Stimulated activated naive CD4-positive, alpha-beta T cell treated with Interleukin-2 at 50 U/mL for 16 hours (primary cell): ENCODE results near the gene MBIP.

Experiments used
- DNase-seq: peaks from one replicate; lab custom pipeline; 2025; lab: John Stamatoyannopoulos, UW

The MBIP gene

GRCh38 chr14:36264107-36264506 lies 56.3 kb downstream of the MBIP start:
- no peak for DNase-seq

GRCh38 chr14:36260970-36261640 lies 59.3 kb downstream of the MBIP start:
- no peak for DNase-seq

- DNase-seq = no peak
Measured at GRCh38 chr14:36258241-36258640, 62.2 kb downstream of the MBIP start.

DNA sequence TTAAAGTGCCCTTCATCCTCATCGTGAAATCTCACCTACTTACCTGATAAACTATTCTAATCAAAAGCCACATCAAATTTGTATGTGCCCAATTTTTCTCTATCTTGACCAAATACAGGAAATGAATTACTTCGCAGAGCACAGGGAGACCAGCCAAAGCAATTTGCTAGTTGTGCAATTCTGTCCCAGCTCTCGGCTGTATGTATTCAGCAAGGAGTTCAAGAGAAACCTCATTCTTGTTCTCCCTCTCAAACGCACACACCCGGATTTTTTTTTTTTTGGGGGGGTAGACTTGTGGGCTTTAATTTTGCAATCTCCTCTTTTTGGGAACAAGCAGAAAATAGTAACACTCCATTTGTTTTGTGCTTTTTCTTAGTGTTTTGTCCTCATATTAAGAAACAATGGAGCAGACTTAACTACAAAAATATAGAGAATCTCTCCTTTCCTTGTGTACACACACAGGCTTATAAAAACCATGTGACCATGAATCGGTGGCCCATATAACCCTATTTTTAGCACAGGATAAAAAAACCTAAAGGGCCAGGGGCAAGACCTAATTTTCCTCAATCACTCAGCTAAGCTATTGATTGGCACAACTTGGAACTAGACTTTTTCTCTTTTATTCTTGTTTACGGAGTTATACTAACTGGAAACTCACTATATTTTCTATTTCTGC lies 64.2 kb downstream of the MBIP start:
- DNase-seq = no peak

DNA sequence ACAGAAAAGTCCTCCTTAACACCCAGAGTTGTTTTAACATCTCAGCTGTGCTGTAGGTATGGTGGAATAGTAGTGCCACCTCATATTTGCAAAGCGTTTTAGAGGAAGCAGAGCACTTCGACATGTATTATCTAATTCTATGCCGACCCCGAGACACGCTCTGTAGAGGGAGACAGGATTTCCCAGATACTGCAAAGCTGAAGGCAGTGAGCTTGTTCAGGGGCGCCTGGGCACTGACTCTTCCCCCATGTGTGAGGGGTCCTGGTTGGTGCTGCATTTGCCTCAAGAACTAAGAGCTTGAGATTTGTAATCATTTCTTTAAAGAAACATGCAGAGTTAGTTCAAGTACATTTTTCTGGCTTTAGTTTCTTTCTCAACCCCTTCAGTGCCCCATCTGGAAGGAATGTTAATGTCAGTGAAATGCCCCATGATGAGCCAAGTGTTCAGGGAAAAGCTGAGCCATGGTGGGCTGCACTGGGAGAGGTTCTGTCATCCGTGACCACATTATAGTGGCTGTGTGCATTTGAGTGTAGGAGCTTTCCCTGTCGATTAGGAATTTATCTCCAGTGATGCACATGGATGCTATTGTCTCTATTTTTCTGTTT lies 66.3 kb downstream of the MBIP start:
- no peak for DNase-seq
